ENCODE measurements around the gene HIGD2A. TPM values are rescaled to one million over a fixed set of nuclear protein-coding genes. Genes with fewer than 3 reads are reported as not detected.

The HIGD2A gene
- total and polyA plus RNA-seq, 2 donors (not counting 3 experiments of a cell fraction or from before 2014, with no cell fraction given): 96.2 to 210 TPM

DNA sequence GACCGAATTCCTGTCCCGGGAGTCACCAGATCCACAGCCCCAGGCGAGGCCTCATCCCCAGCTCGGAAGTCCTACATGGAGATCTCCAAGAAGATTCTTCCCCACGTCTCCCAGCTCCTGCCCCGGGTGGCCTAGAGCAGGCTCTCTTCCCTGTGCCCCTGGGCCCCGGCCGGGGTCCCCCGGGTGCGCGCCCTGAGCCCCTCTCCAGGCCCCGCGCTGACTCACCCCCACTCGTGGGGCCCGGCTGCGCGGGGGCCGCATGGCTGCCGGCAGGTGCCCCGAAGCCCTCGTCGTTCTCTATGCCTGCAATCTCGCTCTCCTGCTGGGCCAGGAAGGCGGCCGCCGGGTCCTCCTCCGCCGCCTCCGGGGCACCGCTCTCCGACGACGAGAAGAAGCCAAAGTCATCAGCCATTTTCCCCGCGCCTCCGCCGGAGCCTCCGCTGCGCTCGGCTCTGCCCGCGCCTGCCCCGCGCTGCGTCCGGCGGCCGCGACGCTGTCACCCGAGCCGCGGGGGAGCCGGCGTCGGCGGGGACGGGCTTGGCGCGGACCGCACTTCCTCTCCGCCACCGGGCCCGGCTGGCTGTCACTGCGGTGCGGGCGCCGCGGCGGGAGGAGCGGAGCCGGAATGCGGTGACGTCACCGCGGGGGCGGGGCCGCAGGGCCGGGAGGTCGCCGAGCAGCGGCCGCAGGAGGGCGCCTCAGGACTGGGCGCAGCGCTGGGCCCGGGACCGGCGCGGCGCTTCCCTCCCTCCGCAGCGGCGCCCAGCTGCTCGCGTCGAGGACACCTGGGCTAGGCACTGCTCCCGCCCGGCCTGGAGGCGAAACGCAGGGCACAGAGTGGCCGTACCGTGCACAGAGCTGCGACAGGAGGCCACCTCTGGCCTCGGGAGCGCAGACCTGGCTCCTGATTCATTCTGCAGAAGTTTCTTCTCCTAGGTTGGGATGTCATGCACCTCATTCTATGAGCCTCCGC, 27.7 kb downstream of the HIGD2A start, which contains the start of gene CLTB:
TSS of gene CLTB (minus strand) at position 588 of the 973 bp plus-strand sequence. CDS start at position 412, 176 bp downstream.
- peak; percentile 81 for FAIRE-seq
- Histone ChIP-seq H4K20me1 (replicated peaks; ENCODE audit: control insufficient read depth, extremely low read depth, insufficient read depth, low read length) (no peaks in the 10 kb centered on the region), H3K9ac (replicated peaks; ENCODE audit: extremely low read depth, insufficient read depth, low read length) (peak within 1 kb of the TSS; percentile 97), H3K27ac (ENCODE audit: insufficient read depth, low read depth, low read length) (peak within 1 kb of the TSS; percentile 86), H3K9me1 (replicated peaks; ENCODE audit: control insufficient read depth, extremely low read depth, insufficient read depth, low read length) (no peaks in the 10 kb centered on the region), H3K4me3 (replicated peaks in 1 of 3; ENCODE audit: insufficient read depth in 1 of 3, low read depth in 1 of 3, low read length in 3 of 3) (peak within 1 kb of the TSS; percentile 78 to 84 (median 82)), H3K9me3 (replicated peaks; ENCODE audit: control insufficient read depth, insufficient read depth, low read length) (no peaks in the 10 kb centered on the region), H2AFZ (ENCODE audit: low read depth, low read length) (peak within 1 kb of the TSS; percentile 88), H3K79me2 (ENCODE audit: control insufficient read depth, insufficient read depth, low read length) (peaks cover 15% of the 10 kb centered on the region), H3K27me3 (ENCODE audit: control insufficient read depth in 2 of 2, insufficient read depth in 2 of 2, low read length in 2 of 2) (no peaks in the 10 kb centered on the region), H3K4me1 (ENCODE audit: control insufficient read depth, extremely low read depth, insufficient read depth, low read length) (peaks cover 12% of the 10 kb centered on the region), H3K4me2 (ENCODE audit: insufficient read depth, low read length) (peak within 1 kb of the TSS; percentile 74), H3K36me3 (ENCODE audit: control insufficient read depth in 2 of 2, extremely low read depth in 1 of 2, insufficient read depth in 2 of 2, low read length in 2 of 2) (no peaks in the 10 kb centered on the region)
- CTCF ChIA-PET: interaction anchor here (0.6 to 4.0 kb wide), 28 partner anchors 8 to 686 kb away, joined by 3 to 88 read pairs (median 3); partner anchors contain the start of genes EIF4E1B, FAF2, HIGD2A and NOP16
- peak; percentile 81 for DNase-seq (ENCODE audit: low read depth, low spot score)
- POLR2A ChIA-PET: interaction anchor here (1.4 kb wide), 1 partner anchor 31 kb away, joined by 4 read pairs; the partner anchor contains the start of gene FAF2
- dilution Hi-C loops (cut with MboI; ENCODE audit: extremely low pct_ligation_motif_present, low sequenced_read_pairs) (no loop called here), intact Hi-C loops (cut with micrococcal nuclease) (loop anchor here (1.0 to 5.0 kb wide), 9 partner anchors 20 to 181 kb away; partner anchors contain the start of genes FAF2 and RNF44)
- peak; percentile 77 for TF ChIP-seq POLR2AphosphoS5 (IDR thresholded peaks at IDR 0.05; ENCODE audit: insufficient read depth, low read depth, low read length)
- no peak for TF ChIP-seq GATA2 (IDR thresholded peaks at IDR 0.05; ENCODE audit: insufficient read depth, insufficient read length, low read depth, low read length)
- TF ChIP-seq, protein P1, sequence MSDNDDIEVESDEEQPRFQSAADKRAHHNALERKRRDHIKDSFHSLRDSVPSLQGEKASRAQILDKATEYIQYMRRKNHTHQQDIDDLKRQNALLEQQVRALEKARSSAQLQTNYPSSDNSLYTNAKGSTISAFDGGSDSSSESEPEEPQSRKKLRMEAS (IDR thresholded peaks at IDR 0.05; ENCODE audit: insufficient read depth, insufficient read length): peak; percentile 10
- peak; percentile 67 for TF ChIP-seq POLR2A (IDR thresholded peaks at IDR 0.05; ENCODE audit: low read depth, low read length)
- no peak for TF ChIP-seq EZH2 (IDR thresholded peaks at IDR 0.05; ENCODE audit: borderline replicate concordance, low read depth, low read length, severe bottlenecking)
- TF ChIP-seq MYC (IDR thresholded peaks at IDR 0.05; ENCODE audit: low read depth, low read length): no peak
- TF ChIP-seq, protein P2, sequence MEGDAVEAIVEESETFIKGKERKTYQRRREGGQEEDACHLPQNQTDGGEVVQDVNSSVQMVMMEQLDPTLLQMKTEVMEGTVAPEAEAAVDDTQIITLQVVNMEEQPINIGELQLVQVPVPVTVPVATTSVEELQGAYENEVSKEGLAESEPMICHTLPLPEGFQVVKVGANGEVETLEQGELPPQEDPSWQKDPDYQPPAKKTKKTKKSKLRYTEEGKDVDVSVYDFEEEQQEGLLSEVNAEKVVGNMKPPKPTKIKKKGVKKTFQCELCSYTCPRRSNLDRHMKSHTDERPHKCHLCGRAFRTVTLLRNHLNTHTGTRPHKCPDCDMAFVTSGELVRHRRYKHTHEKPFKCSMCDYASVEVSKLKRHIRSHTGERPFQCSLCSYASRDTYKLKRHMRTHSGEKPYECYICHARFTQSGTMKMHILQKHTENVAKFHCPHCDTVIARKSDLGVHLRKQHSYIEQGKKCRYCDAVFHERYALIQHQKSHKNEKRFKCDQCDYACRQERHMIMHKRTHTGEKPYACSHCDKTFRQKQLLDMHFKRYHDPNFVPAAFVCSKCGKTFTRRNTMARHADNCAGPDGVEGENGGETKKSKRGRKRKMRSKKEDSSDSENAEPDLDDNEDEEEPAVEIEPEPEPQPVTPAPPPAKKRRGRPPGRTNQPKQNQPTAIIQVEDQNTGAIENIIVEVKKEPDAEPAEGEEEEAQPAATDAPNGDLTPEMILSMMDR (IDR thresholded peaks at IDR 0.05; ENCODE audit: extremely low read depth in 1 of 2, insufficient read depth in 1 of 2, low read depth in 1 of 2, low read length in 2 of 2): peak; percentile 65 to 86
- no peak for TF ChIP-seq JUN (IDR thresholded peaks at IDR 0.05; ENCODE audit: borderline replicate concordance, insufficient read depth, insufficient read length, low read depth)
- TF ChIP-seq FOS (IDR thresholded peaks at IDR 0.05; ENCODE audit: borderline replicate concordance, insufficient read depth, low read length): peak; percentile 17
- BruUV-seq (replicated peaks): no TSS peak
